Esophagus squamous epithelium (tissue), 4 donors: ENCODE results near the gene KAZALD1.

Experiments
- CTCF ChIP-seq, 6 experiments: fragments of 450-650 bp in 4 of 6; fragments of 200-600 bp in 2 of 6; sonication (generic) in 2 of 6; IDR thresholded peaks; one replicate each; pipeline ENCODE4 v1.5.1; 2016 to 2019; ENCODE audit warnings: antibody characterized with exemption in 6 of 6, mild to moderate bottlenecking in 4 of 6, moderate library complexity in 4 of 6
- POLR2A ChIP-seq, 4 donors: fragments of 450-650 bp; IDR thresholded peaks; one replicate each; pipeline ENCODE4 v1.6.1; 2017; ENCODE audit warnings: antibody characterized with exemption in 4 of 4, mild to moderate bottlenecking in 4 of 4, moderate library complexity in 3 of 4

DNA sequence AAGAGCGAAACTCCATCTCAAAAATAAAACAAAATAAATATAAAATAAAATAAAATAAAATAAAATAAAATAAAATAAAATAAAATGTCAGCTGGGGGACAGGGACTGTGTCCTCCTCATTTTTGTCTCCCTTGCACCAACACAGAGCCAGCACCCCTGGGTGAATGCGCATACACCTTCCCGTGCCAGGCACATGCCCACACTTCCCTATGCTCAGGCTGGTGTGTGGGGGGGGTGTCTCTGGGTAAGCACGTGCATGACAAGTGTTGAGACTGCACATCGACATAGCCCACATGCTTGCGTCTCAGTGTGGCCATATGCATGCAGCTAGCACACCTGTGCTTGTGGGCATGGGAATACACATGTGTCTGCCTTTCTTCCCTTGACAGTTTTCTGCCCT lies 44.6 kb downstream of the KAZALD1 start:
- TF ChIP-seq POLR2A (IDR thresholded peaks at IDR 0.05): no peak
- no peak for TF ChIP-seq CTCF (IDR thresholded peaks at IDR 0.05)
